Erythroblast (primary cell): ENCODE results near the gene CACNA2D1.

Experiments
- GATA1 ChIP-seq: IDR thresholded peaks from 2 replicates; pipeline ENCODE4 v1.6.1; 2011; ENCODE audit warnings: low read depth, mild to moderate bottlenecking, control low read depth, low read length, moderate library complexity
- POLR2A ChIP-seq: IDR thresholded peaks from 2 replicates; pipeline ENCODE4 v1.6.1; 2011; ENCODE audit warnings: mild to moderate bottlenecking, low read length

DNA sequence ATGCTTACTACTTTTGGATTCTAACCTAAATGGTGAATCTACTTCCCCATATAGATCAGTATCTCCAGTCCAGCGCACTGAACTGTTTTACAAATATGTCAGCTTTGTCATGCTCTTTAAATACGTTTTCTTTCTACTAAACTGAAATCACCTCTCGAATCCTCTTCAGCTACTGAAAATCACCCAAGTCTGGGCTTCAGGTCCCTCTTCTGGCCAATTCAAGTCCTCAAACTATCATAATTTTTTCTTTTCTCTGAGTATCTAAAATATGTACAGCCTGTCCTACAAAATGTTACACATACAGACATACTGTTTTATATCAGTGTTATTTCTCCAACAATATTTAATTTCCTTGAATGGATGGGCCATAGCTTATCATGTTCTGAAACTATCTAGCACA lies 84.2 kb downstream of the CACNA2D1 start:
- no peak for TF ChIP-seq POLR2A
- no peak for TF ChIP-seq GATA1
